HG03354 (cell line): ENCODE data around the gene NDST3.
"Not testable (repeated sequence)": the region's sequence is repeated elsewhere in the genome, so short reads cannot be mapped to it uniquely, and the experiment has no call there.

ENCODE experiments used
- ATAC-seq: cut with Tn5 transposase; IDR thresholded peaks from one replicate; pipeline ENCODE4 v1.9.1; 2021; ENCODE audit warnings: mild to moderate bottlenecking; ENCODE audit not compliant: unreplicated experiment, poor library complexity, severe bottlenecking

Gene NDST3

DNA sequence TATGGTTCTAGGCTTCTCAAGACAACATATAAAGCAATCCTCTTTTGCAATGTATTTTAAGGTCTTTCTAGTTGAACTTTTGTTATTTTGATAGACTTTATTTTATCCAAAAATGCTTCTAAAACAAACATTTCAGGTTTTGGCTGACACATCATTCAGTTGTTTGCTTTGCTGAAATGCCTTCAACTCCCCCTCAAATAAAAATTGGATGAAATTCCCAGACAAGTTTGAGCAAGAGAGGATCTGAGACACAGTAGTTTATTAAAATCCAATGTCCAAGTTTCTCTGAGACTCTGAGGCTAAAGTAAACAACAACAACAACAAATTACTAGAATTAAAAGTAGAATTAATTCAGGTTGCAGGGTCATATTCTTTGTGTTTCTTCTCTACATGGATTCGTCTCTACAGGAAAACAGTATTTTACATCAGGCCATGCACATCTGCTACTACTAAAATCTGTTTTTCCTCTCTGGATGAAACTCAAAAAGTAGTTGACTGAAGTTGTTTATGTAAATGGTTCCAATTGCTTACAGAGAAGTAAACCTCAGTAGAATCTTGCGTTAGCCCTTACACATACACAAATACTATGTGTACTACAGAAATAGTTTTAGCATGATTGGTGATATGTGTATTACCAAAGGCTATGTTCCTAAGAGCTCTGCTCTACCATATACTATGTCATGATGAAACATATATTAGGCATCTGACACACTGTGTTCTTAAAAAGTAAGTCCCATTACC, 253.6 kb downstream of the NDST3 start:
- no peak for ATAC-seq

DNA sequence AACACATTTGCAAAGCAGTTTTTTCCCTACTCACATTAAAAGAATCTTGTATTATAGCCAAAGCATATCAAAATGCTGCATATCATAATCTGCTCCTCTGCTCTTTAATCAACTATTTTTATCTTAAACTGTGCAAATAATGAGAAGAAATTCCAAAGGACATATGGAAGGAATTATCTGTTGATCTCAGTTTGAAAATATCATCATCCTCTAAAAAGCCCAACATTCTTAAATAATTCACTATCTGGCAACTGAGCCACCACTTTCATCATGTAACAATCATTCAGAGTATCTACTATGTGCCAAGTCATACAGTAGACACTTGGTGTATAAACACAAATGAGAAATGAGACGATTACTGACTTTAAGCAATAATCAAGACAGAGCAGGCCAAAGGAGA, 255.5 kb downstream of the NDST3 start:
- no peak for ATAC-seq

DNA sequence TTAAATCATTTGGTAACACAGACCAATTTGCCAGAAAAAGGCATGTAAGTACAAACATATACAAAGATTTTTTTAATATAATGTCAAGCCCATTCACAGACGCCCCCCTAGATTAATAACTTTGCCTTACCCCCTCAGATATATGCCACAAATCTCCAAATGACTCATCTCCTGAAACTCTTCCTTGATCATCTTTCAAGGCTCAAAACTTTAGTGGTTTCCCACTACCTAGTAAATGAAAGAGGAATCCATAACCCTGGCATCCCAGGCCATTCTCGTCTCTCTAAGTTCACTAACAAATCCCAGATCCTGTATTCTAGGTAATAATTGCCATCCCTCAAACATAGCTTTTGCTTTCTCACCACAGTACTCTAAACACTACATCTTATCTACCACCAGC, 256.7 kb downstream of the NDST3 start:
- no peak for ATAC-seq

DNA sequence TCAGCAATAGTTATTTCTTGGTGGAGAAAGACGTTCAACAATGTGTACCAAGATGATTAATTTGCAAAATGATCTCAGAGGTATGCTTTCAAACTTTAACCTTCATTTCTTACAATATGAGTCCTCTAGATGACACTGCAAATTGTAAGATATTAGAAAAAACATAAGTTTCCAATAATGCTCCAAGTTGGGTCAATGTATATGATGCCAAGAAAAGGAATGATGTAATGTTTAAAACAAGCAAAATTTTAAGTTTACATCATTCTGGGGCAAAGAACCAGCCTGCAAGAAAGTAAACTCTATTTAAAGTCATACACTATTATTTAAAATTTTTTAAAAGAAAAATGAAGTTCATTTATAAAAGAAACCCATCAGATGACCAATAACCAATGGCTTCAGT, 262.4 kb downstream of the NDST3 start:
- ATAC-seq = no peak

DNA sequence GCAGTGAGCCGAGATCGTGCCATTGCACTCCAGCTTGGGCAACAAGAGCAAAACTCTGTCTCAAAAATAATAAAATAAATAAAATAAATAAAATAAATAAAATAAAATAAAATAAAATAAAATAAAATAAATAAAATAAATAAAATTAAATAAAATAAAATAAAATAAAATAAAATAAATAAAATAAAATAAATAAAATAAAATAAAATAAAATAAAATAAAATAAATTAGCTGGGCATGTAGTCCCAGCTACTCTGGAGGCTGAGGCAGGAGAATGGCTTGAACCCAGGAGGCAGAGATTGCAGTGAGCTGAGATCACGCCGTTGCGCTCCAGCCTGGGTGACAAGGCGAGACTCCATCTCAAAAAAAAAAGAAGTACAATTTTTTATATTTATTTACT, 265.3 kb downstream of the NDST3 start:
- ATAC-seq = not testable (repeated sequence)

DNA sequence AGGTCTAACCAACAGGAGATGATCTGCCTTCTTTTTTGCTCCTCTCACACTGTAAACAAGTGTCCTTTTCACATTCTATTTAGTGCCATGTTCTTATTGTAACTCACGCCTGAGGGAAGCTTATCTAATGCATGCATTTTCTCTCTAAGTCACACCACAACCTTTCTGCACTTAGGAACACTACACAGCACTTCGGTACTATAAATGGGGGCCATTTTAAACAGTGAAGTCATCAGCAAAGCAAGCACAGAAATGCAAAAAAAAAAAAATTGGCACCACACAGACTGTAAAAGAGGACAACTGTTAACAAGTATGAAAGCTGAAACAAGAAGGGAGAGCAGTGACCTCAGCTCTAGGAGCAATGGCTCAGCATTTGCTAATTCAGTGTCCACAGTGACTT, 273.4 kb downstream of the NDST3 start:
- no peak for ATAC-seq
